ENCODE measurements around the gene FGGY.

Gene FGGY

DNA sequence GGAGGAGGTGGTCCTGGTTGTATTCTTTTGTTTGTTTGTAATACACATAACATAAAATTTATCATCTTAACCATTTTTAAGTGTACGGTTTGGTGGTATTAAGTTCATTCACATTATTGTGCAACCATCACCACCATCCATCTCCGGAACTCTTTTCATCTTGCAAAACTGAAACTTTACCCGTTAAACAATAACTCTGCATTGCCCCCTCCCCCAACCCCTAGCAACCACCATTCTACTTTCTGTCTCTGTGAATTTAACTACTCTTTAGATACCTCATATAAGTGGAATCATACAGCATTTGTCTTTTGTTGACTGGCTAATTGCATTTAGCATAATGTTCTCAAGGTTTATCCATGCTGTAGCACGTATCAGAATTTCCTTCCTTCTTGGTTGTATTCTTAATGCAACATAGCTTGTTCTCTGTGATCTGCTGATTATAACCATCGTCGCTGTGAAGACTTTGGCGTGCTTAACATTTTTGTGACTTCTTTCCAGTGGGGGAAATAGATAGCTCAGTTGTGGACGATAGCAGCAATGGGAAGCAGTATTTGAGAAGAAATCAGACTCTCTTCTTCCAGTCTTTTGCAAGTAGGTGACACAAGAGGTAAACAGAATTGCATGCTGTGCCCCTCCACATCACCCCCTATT lies 400.4 kb downstream of the FGGY start:
- TF ChIP-seq, protein P1, sequence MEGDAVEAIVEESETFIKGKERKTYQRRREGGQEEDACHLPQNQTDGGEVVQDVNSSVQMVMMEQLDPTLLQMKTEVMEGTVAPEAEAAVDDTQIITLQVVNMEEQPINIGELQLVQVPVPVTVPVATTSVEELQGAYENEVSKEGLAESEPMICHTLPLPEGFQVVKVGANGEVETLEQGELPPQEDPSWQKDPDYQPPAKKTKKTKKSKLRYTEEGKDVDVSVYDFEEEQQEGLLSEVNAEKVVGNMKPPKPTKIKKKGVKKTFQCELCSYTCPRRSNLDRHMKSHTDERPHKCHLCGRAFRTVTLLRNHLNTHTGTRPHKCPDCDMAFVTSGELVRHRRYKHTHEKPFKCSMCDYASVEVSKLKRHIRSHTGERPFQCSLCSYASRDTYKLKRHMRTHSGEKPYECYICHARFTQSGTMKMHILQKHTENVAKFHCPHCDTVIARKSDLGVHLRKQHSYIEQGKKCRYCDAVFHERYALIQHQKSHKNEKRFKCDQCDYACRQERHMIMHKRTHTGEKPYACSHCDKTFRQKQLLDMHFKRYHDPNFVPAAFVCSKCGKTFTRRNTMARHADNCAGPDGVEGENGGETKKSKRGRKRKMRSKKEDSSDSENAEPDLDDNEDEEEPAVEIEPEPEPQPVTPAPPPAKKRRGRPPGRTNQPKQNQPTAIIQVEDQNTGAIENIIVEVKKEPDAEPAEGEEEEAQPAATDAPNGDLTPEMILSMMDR (IDR thresholded peaks at IDR 0.05; ENCODE audit: low read depth, low read length): no peak
- H3K9me3 ChIP-seq: no peaks in the 10 kb centered on the region
- peaks cover 6% of the 10 kb centered on the region; the same call in 1 of the 2 replicates for H3K4me1 ChIP-seq
- H3K36me3 ChIP-seq: no peaks in the 10 kb centered on the region
- no peak overlapping the region for H3K4me3 ChIP-seq (ENCODE audit: low read depth, low read length)
- no peaks in the 10 kb centered on the region for H3K27me3 ChIP-seq
- no peak for DNase-seq

DNA sequence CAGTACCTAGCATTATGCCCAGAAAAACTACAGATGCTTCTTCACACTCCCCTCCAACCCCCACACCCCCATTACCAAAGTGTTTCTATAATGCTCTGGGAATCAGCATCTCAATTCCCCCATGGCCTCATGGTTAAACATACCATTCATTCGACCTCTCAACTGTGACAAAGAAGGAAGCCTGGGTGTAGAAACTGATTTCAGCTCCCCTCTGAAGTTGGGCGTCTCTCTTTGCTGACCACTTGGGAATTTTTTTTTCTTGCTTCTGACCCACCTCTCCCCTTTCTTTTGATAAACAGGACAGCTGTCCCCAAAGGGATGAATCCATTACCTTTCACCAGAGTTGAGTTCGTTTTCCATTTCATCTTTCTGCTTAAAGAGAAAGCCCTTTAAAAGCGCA lies 401.5 kb downstream of the FGGY start:
- TF ChIP-seq, protein P1 (IDR thresholded peaks at IDR 0.05; ENCODE audit: low read depth, low read length): no peak
- no peak for DNase-seq

DNA sequence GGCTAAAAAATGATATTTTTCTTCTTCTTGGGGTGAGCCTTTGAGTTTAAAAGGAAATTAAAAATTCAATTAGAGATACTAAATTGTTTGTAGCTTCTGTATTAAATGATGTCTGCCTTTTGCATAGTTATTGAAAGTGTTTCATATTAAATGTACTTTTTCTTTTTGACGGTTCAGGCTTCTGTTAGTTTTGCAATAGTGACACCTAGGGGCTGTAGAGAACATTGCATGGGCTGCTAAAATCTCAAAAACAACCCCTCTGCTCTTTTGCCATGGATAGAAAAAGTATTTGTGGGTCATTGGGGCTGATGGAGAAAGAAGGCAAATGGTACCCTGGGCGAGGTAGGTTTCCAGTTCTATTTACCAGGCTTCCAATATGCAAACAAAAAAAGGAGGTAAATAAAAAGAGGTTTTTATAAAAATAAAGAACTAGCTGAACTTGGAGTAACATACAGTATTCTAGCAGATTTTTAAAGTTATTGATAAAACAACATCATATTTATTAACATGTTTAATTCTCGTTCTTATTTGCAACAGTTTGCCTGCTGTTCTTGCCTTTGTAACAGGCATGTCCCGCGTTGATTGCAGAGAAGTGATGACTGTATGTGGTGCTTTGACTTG lies 402.4 kb downstream of the FGGY start:
- H3K27me3 ChIP-seq: no peaks in the 10 kb centered on the region
- H3K4me3 ChIP-seq (ENCODE audit: low read depth, low read length): no peak overlapping the region
- no peaks in the 10 kb centered on the region for H3K36me3 ChIP-seq
- H3K9me3 ChIP-seq: no peaks in the 10 kb centered on the region
- TF ChIP-seq, protein P1 (IDR thresholded peaks at IDR 0.05; ENCODE audit: low read depth, low read length): peak; percentile 83
- no peak for DNase-seq
- H3K4me1 ChIP-seq: no peaks in the 10 kb centered on the region

More for the DNA sequence above, 401.5 kb downstream of the FGGY start:
- H3K36me3 ChIP-seq: no peaks in the 10 kb centered on the region
- H3K4me3 ChIP-seq (ENCODE audit: low read depth, low read length): no peak overlapping the region
- H3K4me1 ChIP-seq: no peaks in the 10 kb centered on the region
- no peaks in the 10 kb centered on the region for H3K9me3 ChIP-seq
- no peaks in the 10 kb centered on the region for H3K27me3 ChIP-seq

DNA sequence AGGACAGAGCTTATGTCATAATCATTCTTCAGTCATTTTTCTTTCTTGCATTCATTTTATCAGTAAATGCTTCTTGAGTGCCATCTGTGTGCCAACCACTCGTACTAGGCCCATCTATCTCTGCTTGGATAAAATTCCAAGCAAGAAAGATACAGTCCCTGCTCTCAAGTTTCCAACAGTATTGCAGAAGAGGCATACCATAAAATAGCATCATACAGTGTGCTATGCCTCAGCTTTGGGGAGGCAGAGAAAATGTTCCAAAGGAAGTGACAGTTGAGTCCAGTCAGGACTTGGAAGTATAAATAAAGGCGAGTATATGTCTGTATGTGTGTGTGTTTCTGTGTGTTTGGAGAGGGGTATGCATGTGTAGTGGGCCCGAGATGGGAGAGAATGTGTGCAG lies 404.5 kb downstream of the FGGY start:
- TF ChIP-seq, protein P1 (IDR thresholded peaks at IDR 0.05; ENCODE audit: low read depth, low read length): no peak
- H3K4me1 ChIP-seq: no peaks in the 10 kb centered on the region

DNA sequence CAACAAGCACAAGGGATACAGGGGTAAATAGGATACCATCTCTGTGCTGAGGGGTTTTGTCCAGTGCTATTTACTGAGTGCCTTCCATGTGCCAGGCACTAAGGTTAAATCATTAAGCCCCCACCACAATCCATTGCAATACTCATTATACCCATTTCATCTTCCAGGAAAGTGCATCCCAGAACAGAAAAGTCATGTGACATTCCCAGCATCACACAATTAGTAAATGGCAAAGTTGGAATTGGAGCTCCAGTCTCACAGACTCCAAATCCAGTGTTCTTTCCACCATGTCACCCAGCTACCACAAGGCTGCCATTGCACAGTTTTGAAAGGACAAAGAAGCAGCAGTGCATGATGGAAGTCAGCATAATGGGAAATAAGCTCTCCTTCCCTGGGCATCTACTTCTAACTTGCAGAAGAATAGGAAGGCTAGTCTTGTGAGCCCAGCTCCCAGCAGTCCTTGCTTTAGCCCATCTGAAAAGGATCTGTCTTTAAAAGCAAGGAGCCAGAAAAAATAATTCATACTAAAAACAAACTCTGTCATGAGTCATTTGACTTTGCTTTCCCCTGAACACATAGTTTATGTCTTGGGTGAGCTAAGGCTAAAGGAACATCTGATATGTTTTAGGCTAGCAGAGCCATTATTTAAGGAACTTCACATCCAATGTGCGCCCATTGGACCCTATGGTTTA lies 406.5 kb downstream of the FGGY start:
- DNase-seq: no peak
- TF ChIP-seq, protein P1 (IDR thresholded peaks at IDR 0.05; ENCODE audit: low read depth, low read length): no peak
- Histone ChIP-seq H3K4me3 (ENCODE audit: low read depth, low read length) (no peak overlapping the region), H3K4me1 (no peaks in the 10 kb centered on the region), H3K27me3 (no peaks in the 10 kb centered on the region), H3K9me3 (no peaks in the 10 kb centered on the region), H3K36me3 (no peaks in the 10 kb centered on the region)

More for the DNA sequence above, 404.5 kb downstream of the FGGY start:
- DNase-seq: no peak
- Histone ChIP-seq H3K27me3 (no peaks in the 10 kb centered on the region), H3K36me3 (no peaks in the 10 kb centered on the region), H3K4me3 (ENCODE audit: low read depth, low read length) (no peak overlapping the region), H3K9me3 (no peaks in the 10 kb centered on the region)
